ENCODE data around the gene NDUFB8. TPM values are rescaled to one million over a fixed set of nuclear protein-coding genes. Genes with fewer than 3 reads are reported as not detected.

NDUFB8 gene
- total and polyA plus RNA-seq, 2 donors (not counting 1 experiment from before 2014, with no cell fraction given), result 160 to 167 TPM

DNA sequence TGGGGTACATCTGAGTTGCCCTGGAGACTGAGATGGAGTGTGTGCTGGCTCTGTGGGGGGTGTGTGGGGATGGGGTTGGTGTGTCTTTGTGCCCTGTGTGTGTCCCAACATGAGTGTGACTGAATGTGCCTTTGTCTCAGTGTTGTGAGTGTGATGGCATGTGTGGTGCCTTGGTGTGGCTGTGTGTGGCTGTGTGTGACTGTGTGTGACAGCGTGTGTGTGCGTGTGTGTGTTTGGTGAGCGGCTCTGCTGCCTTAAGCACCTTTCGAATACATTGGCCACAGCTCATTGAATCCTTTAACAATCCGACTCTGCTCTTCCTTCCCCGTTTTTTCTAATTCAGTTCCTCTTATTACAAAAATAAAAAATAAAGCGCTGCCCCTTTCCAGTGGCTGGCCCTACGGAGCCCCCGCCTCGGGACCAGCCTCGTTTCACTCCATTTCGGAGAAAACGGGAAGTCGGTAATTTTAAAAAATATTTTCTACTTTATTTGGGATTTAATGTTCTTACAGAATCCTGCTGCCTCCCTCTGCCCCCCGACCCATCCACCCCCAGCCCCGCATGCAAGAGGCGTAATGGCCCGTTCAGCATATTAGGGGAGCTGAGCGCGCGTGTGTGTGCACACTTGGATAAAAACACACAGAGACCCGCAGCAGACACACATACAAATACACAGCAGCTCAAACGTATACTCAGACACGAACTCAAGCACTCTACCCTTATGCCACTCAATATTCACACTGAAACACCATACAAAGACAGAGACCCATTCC is 41.6 kb upstream of the NDUFB8 start:
- H2AFZ ChIP-seq (ENCODE audit: low read length), result no peak overlapping the region
- H4K20me1 ChIP-seq (ENCODE audit: control insufficient read depth, extremely low read depth, insufficient read depth, low read length), result no peaks in the 10 kb centered on the region
- H3K4me3 ChIP-seq (replicated peaks in 1 of 4; ENCODE audit: control extremely low read depth in 1 of 4, insufficient read depth in 1 of 4, low read depth in 3 of 4, low read length in 4 of 4), result no peak overlapping the region
- no peaks in the 10 kb centered on the region for H3K9me3 ChIP-seq (ENCODE audit: control insufficient read depth, insufficient read depth, low read depth, low read length)
- no peaks in the 10 kb centered on the region for H3K79me2 ChIP-seq (ENCODE audit: control insufficient read depth, insufficient read depth, low read length)
- H3K9ac ChIP-seq (ENCODE audit: insufficient read depth, low read length), result no peak overlapping the region
- H3K27ac ChIP-seq (ENCODE audit: insufficient read depth, low read length), result no peak overlapping the region
- TF ChIP-seq CTCF (conservative IDR thresholded peaks at IDR 0.05 in 1 of 2, IDR thresholded peaks at IDR 0.05 in 1 of 2; ENCODE audit: low read depth in 1 of 2, low read length in 2 of 2), result no peak
- TF ChIP-seq EZH2 (IDR thresholded peaks at IDR 0.05; ENCODE audit: low read length, missing control alignments), result no peak
- no peaks in the 10 kb centered on the region for H3K4me1 ChIP-seq (ENCODE audit: control insufficient read depth, extremely low read depth, insufficient read depth, low read length)
- H3K36me3 ChIP-seq (ENCODE audit: control insufficient read depth, insufficient read depth, low read length), result no peaks in the 10 kb centered on the region
- H3K27me3 ChIP-seq (ENCODE audit: control insufficient read depth, insufficient read depth, low read length), result peaks cover 37% of the 10 kb centered on the region
- no peak for DNase-seq (ENCODE audit: low read depth in 2 of 2)
- H3K4me2 ChIP-seq (ENCODE audit: extremely low read depth, insufficient read depth, low read length), result no peak overlapping the region

GRCh38 chr10:100570506-100570905 is 40.8 kb upstream of the NDUFB8 start:
- TF ChIP-seq CTCF (conservative IDR thresholded peaks at IDR 0.05 in 1 of 2, IDR thresholded peaks at IDR 0.05 in 1 of 2; ENCODE audit: low read depth in 1 of 2, low read length in 2 of 2), result no peak
- no peak for TF ChIP-seq EZH2 (IDR thresholded peaks at IDR 0.05; ENCODE audit: low read length, missing control alignments)
- no peak for DNase-seq (ENCODE audit: low read depth in 2 of 2)
- Histone ChIP-seq H3K36me3 (ENCODE audit: control insufficient read depth, insufficient read depth, low read length) (no peaks in the 10 kb centered on the region), H3K27me3 (ENCODE audit: control insufficient read depth, insufficient read depth, low read length) (peaks cover 37% of the 10 kb centered on the region), H3K4me3 (replicated peaks in 1 of 4; ENCODE audit: control extremely low read depth in 1 of 4, insufficient read depth in 1 of 4, low read depth in 3 of 4, low read length in 4 of 4) (no peak overlapping the region), H3K9ac (ENCODE audit: insufficient read depth, low read length) (no peak overlapping the region), H3K79me2 (ENCODE audit: control insufficient read depth, insufficient read depth, low read length) (no peaks in the 10 kb centered on the region), H3K27ac (ENCODE audit: insufficient read depth, low read length) (no peak overlapping the region), H3K4me2 (ENCODE audit: extremely low read depth, insufficient read depth, low read length) (no peak overlapping the region), H3K4me1 (ENCODE audit: control insufficient read depth, extremely low read depth, insufficient read depth, low read length) (no peaks in the 10 kb centered on the region), H3K9me3 (ENCODE audit: control insufficient read depth, insufficient read depth, low read depth, low read length) (no peaks in the 10 kb centered on the region), H4K20me1 (ENCODE audit: control insufficient read depth, extremely low read depth, insufficient read depth, low read length) (no peaks in the 10 kb centered on the region), H2AFZ (ENCODE audit: low read length) (no peak overlapping the region)

GRCh38 chr10:100569687-100570481 is 40.2 kb upstream of the NDUFB8 start:
- Histone ChIP-seq H3K4me1 (ENCODE audit: control insufficient read depth, extremely low read depth, insufficient read depth, low read length) (no peaks in the 10 kb centered on the region), H3K4me3 (replicated peaks in 1 of 4; ENCODE audit: control extremely low read depth in 1 of 4, insufficient read depth in 1 of 4, low read depth in 3 of 4, low read length in 4 of 4) (no peak overlapping the region), H3K9ac (ENCODE audit: insufficient read depth, low read length) (no peak overlapping the region), H3K36me3 (ENCODE audit: control insufficient read depth, insufficient read depth, low read length) (no peaks in the 10 kb centered on the region), H2AFZ (ENCODE audit: low read length) (no peak overlapping the region), H3K9me3 (ENCODE audit: control insufficient read depth, insufficient read depth, low read depth, low read length) (no peaks in the 10 kb centered on the region), H3K4me2 (ENCODE audit: extremely low read depth, insufficient read depth, low read length) (no peak overlapping the region), H3K79me2 (ENCODE audit: control insufficient read depth, insufficient read depth, low read length) (no peaks in the 10 kb centered on the region), H4K20me1 (ENCODE audit: control insufficient read depth, extremely low read depth, insufficient read depth, low read length) (no peaks in the 10 kb centered on the region), H3K27ac (ENCODE audit: insufficient read depth, low read length) (no peak overlapping the region), H3K27me3 (ENCODE audit: control insufficient read depth, insufficient read depth, low read length) (peaks cover 40% of the 10 kb centered on the region)
- DNase-seq (ENCODE audit: low read depth in 2 of 2), result no peak
- TF ChIP-seq CTCF (conservative IDR thresholded peaks at IDR 0.05 in 1 of 2, IDR thresholded peaks at IDR 0.05 in 1 of 2; ENCODE audit: low read depth in 1 of 2, low read length in 2 of 2) (no peak), EZH2 (IDR thresholded peaks at IDR 0.05; ENCODE audit: low read length, missing control alignments) (no peak)

Data from fibroblast of lung (primary cell).